Ishikawa (cell line): ENCODE measurements around the gene METTL24.

Experiments
- CEBPB ChIP-seq: IDR thresholded peaks from 2 replicates; pipeline ENCODE4 v1.6.1; 2012
- RAD21 ChIP-seq: IDR thresholded peaks from 2 replicates; pipeline ENCODE4 v1.6.1; 2012; ENCODE audit warnings: low read depth

DNA sequence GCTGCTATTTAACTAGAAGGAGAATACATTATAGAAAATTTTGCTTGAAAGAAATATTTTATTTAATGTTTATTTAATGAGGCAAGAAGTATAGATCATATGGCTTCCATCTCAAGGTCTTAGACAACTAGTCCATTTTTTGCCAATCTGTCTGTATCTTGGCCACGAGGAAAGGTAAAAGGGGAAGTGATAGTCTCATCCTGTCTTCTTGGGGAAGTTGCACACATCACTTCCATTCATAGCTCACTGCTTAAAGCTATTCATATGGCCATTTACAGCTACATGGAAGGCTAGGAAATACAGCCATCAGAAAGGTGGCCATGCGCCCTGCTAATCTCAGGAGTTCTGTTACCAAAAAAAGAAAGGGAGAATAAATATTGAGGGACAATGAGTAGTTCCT is 50.8 kb downstream of the METTL24 start:
- TF ChIP-seq RAD21 (no peak), CEBPB (no peak)
